Urothelium cell line (cell line): Measurements from ENCODE around the gene ATAD3C.
"Not testable (repeated sequence)": the region's sequence is repeated elsewhere in the genome, so short reads cannot be mapped to it uniquely, and the experiment has no call there.

Experiments
- DNase-seq: peaks from one replicate; pipeline ENCODE4 v3.0.0; 2011; ENCODE audit warnings: low spot score, mixed read lengths
- FAIRE-seq: peaks from 2 replicates; lab custom pipeline; 2011; peaks lifted over from hg19 to GRCh38; lab: Jason Lieb, UNC

The ATAD3C gene

GRCh38 chr1:1449099-1449739 lies at the start of gene ATAD3C:
Gene ATAD3C, plus strand, starts transcription at chr1:1449689. Its CDS starts 995 bp downstream, at chr1:1450684.
- FAIRE-seq = no peak

GRCh38 chr1:1399872-1400575 lies 49.5 kb upstream of the ATAD3C start:
- DNase-seq (no peak), FAIRE-seq (no peak)

More at GRCh38 chr1:1449099-1449739, at the start of gene ATAD3C:
- DNase-seq = no peak

- DNase-seq (no peak), FAIRE-seq (no peak)
Measured at GRCh38 chr1:1400576-1401456, 48.7 kb upstream of the ATAD3C start.

- DNase-seq (no peak), FAIRE-seq (no peak)
Measured at GRCh38 chr1:1401457-1402010, 48.0 kb upstream of the ATAD3C start.

- DNase-seq (no peak), FAIRE-seq (no peak)
Measured at GRCh38 chr1:1402072-1402900, 47.2 kb upstream of the ATAD3C start.

GRCh38 chr1:1402901-1403392 lies 46.5 kb upstream of the ATAD3C start:
- DNase-seq, FAIRE-seq: not testable (repeated sequence)

- DNase-seq = no peak
- no peak for FAIRE-seq
Measured at GRCh38 chr1:1403653-1404052, 45.8 kb upstream of the ATAD3C start.

GRCh38 chr1:1406101-1406820 lies 43.2 kb upstream of the ATAD3C start:
- no peak for DNase-seq
- no peak for FAIRE-seq

- DNase-seq (peak; percentile 92), FAIRE-seq (peak; percentile 69)
Measured at GRCh38 chr1:1406821-1407635, 42.5 kb upstream of the ATAD3C start, which contains the start of gene MRPL20. Gene MRPL20, minus strand, starts transcription at chr1:1407293. Its CDS starts 76 bp downstream, at chr1:1407217.

GRCh38 chr1:1407636-1408318 lies 41.7 kb upstream of the ATAD3C start:
- DNase-seq (no peak), FAIRE-seq (no peak)

- DNase-seq, FAIRE-seq: not testable (repeated sequence)
Measured at GRCh38 chr1:1410238-1410637, 39.3 kb upstream of the ATAD3C start.

- no peak for FAIRE-seq
- DNase-seq = no peak
Measured at GRCh38 chr1:1411626-1412025, 37.9 kb upstream of the ATAD3C start.

GRCh38 chr1:1412311-1412902 lies 37.1 kb upstream of the ATAD3C start:
- not testable (repeated sequence) for FAIRE-seq, DNase-seq

- FAIRE-seq (no peak), DNase-seq (no peak)
Measured at GRCh38 chr1:1415751-1416150, 33.7 kb upstream of the ATAD3C start.

GRCh38 chr1:1417396-1417795 lies 32.1 kb upstream of the ATAD3C start:
- DNase-seq, FAIRE-seq: not testable (repeated sequence)

GRCh38 chr1:1417825-1418463 lies 31.5 kb upstream of the ATAD3C start:
- DNase-seq = not testable (repeated sequence)

More at GRCh38 chr1:1417825-1418463, 31.5 kb upstream of the ATAD3C start:
- not testable (repeated sequence) for FAIRE-seq
